HG03045 (cell line): ENCODE measurements around the gene TNNT3.
"Not testable (repeated sequence)": the region's sequence is repeated elsewhere in the genome, so short reads cannot be mapped to it uniquely, and the experiment has no call there.

Experiments used
- ATAC-seq: cut with Tn5 transposase; IDR thresholded peaks from one replicate; pipeline ENCODE4 v1.9.1; 2021; ENCODE audit warnings: mild to moderate bottlenecking, moderate library complexity; ENCODE audit not compliant: unreplicated experiment

The TNNT3 gene

DNA sequence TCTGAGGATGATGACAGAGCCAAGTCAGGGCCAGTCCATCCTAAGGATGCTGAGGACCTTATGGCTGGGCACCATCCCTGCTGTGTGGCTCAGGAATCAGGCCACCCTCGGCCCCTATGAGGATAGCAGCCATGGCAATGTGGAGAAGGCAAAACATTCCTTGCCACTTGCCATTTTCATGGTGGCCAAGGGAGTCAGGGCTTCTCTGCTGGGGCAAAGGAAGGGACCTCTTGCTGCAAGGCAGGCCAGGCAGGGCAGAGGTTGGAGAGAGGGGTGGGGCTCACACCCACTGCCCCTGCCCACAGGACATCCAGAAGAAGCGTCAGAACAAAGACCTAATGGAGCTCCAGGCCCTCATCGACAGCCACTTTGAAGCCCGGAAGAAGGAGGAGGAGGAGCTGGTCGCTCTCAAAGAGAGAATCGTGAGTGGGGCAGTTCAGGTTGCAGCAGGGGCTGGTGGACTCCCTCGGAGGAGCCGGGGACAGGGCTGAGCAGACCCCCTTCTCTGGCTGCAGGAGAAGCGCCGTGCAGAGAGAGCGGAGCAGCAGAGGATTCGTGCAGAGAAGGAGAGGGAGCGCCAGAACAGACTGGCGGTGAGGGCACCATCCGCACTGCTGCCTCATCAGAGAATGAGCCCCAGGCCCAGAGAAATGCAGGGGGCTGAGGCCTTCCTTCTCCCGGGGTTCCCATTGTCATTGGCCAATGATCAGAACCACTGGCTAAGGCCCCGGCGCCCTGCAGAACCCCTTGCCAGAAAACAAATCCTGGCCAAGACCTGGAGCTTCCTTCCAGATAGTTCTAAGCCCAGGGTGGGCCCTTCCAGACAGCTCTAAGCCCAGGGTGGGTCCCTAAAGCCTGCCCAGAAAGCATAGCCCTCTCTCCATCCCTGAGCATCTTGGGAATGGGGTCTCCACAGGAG lies 14.2 kb downstream of the TNNT3 start:
- no peak for ATAC-seq

DNA sequence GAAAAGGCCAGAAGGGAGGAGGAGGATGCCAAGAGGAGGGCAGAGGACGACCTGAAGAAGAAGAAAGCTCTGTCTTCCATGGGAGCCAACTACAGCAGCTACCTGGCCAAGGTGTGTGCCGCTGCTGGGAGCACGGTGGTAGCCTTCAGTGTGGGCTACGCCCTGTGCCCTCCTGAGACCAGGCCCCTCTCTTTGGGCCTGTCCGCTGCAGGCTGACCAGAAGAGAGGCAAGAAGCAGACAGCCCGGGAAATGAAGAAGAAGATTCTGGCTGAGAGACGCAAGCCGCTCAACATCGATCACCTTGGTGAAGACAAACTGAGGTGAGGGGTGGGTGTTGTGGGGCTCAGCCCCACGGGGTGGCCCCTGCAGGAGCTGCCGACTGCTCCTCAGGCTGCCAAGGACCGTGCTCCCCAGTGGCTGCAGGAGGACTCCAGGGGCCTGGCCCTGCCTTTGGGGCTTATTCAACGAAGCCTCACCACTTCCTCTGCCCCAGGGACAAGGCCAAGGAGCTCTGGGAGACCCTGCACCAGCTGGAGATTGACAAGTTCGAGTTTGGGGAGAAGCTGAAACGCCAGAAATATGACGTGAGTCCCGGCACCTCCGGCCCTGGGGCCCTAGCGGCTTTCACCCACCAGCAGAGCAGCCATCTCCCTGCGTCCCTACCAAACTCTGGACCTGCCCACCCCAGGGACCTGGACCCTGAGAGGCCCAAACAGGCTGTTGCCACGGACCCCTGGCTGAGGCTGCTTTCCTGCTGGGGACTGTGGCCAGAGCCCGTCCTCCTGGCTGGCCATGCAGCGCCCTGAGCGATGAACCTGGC lies 15.0 kb downstream of the TNNT3 start:
- ATAC-seq: no peak

DNA sequence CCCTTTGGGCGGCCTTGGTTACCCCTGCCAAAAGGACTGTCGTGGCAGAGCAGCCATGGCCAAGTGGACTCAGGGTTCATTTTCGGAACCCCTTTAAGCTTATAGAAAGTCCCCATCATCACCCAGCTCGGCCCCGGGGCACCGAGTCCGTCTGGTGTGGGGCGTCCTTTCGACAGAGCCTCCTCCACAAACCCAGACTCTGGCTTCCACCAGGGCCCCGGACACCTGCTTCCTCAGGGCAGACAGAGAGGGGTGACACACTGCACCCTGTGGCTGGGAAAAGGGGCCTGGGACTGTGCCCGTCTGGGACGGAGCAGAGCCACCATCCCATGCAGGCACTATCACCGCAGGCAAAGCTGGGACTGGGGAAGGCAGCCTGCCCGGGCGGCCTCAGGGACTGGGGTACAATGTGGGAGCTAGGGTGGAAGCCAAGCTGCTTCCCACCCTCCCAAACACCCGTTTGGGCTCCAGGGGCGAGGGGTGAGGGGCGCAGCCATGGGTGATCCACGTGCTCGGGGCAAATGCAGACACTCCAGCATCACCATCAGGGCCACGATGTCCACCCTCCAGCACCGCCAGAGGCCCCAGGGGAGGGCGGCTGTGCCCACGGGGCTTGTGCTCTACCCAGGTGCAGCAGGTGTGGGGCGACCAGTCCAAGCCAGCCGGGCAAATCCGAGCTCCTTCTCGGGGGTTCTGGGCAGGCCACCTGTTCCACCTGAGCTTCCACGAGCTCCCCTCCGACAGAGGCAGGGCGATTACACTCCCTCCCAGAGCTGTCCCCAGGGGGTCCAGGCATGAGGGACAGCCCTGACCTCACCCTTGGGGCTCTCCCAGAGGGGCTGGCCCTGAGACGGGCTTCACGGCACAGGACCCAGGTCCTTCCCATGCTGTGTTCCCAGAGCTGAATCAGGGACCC lies 15.9 kb downstream of the TNNT3 start:
- ATAC-seq: no peak

DNA sequence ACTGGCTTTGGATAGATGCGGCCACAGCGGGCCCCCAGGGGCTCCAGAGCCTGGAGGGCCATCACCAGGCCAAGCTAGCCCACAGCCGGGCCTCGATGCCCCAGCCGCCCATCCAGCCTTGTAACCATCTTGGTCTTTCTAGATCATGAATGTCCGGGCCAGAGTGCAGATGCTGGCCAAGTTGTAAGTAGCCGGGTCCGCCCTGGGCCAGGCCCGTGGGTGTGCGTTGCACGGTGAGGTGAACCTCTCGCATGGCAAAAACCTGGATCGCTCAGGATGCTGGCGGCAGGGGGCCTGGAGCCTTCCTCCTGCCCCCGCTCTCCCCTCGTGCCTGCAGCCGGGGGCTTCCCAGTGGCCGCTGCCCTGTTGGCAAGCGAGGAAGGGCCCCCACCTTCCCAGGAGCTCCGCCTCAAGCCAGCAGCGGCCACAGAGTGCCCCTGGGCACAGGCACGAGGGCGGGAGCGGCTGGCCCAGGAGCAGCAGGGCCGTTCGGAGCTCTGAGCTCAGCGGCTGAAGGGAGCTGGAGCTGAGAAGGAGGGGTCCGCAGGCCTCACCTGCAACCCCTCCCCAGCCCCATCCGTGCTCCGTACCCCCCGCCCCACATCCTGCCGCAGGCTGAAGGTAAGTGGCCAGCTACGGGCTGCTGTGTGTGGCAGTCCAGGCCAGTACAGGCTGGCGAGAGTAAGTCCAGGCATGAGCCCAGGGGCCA lies 16.7 kb downstream of the TNNT3 start:
- ATAC-seq: no peak

DNA sequence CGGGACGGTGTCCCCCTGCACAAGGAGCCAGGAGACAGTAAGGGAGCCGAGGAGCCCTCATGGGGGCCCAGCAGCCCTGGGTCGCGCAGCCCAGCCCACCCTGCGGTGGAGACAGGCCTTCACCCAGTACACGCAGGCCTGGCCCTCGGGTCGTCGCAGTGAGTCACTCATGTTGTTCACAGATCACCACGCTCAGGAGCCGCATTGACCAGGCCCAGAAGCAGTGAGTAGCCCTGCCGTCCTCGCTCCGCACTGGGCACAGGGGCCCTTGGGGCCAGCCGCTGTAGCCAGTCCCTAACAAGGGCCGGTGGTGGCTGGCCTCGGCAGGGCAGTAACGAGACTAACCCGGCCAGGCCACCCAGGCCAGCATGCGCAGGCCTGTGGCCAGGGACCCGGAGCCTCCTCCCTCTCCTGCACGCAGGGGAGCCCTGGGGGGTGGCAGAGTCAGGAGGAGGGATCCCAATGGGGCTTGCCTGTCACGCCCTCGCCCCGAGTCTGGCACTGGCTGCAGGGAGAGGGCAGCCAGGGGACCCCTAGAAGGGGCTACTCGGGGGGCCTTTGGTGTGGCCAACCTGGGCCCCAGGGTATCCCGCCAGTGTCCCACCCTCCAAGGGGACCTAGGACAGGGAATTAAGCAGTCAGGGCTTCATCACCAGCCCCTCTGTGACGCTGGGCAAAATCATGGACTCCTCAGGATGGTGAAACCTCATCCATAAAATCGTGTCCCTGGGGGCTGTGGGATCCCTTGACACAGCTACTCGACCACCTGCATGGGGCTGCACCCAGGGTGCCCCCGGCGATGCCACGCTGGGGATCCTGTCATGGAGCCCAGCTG lies 17.5 kb downstream of the TNNT3 start:
- no peak for ATAC-seq

DNA sequence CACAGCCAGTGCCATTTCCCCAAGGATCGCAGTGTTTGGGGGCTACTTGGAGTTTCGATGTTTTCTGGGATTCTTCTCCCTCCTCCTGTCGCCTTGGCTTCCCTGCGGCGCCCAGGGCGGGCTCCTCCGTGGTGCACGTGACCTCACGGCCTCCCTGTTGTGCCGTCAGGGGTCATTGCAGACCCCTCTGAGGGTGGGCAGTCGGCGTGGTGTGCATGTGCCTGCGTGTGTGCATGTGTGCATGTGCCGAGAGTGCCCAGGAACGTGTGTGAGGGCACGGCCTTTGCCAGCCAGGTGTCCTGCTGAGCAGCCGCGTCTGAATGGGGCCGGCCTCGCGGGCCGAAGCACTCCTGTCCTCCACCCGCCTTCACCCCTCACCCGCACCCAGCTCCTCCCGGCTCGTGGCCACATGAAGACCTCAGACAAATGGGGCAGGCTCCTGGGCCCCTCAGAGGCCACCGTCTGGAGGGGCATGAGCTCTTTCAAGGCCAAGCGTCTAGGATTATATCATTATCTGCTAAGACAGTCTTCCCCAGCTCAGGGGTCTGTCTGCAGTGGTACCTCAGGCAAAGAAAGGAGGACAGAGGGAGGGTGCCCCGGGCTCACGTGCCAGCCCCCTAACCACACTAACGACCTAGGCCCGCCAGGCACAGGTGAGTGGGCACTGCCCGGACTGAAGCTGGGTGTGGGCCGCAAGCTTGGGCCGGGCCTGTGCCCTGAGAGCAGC lies 18.3 kb downstream of the TNNT3 start:
- no peak for ATAC-seq

DNA sequence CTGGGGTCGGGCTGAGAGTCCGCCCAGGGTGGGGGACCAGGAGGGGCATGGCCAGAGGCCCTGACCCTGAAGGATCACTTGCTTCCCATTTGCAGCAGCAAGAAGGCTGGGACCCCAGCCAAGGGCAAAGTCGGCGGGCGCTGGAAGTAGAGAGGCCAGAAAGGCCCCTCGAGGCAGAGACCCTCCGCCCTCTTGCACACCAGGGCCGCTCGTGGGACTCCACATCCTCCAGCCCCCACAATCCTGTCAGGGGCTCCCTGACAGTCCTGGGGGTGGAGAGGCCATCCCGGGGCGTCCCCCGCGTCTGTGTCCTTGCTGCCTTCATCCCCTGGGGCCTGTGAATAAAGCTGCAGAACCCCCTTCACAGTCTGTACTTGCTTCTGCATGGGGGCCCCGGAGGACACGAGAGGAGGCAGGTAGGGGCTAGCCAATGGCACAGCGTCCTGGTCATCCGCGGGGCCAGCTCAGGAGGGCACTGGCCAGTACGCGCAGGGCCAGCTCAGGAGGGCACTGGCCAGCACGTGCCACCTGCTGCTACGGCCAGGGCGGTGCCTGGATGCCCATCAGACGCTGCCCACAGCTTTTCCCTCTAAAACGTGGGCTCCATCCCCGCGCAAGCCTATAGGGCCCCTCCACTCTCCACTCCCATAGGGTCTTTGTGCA lies 19.0 kb downstream of the TNNT3 start:
- no peak for ATAC-seq

DNA sequence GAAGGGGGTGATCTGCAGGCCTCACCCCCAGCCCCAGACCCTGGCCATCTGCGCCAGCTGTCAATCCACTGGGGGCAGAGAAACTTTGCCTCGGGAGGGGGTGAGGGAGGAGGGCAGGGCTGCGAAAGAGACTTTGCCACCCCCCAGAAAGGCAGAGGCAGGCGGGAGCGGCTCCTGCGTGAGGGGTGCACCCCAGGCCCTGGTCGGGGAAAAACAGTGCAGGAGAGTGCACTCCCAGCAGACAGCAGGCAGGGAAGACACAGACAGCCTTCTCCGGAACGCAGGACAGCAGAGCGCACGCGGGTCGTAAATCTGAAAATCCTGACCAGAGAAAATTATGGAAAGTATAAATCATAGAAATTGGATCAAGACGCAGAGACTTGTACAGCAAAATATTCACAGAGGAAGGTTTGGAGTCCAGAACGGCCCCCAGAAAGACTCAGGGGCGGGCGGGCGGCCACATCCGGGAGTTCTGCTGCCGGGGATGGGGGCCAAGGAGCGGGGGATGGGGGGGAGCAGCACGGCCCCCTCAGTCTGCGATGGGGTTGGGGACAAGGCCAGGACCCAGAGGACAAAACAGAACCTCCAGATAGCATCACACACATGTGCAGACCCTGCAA lies 19.6 kb downstream of the TNNT3 start:
- ATAC-seq: no peak

DNA sequence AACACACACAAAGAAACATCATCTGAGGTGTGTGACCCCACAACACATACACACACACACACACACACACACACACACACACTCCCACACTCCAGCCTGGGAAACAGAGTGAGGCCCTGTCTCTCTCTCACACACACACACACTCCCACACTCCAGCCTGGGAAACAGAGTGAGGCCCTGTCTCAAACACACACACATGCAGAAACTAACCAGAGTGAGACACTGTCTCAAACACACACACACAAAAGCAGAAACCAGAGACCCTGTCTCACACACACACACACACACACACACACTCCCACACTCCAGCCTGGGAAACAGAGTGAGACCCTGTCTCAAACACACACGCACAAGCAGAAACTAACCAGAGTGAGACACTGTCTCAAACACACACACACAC lies 20.3 kb downstream of the TNNT3 start:
- not testable (repeated sequence) for ATAC-seq

DNA sequence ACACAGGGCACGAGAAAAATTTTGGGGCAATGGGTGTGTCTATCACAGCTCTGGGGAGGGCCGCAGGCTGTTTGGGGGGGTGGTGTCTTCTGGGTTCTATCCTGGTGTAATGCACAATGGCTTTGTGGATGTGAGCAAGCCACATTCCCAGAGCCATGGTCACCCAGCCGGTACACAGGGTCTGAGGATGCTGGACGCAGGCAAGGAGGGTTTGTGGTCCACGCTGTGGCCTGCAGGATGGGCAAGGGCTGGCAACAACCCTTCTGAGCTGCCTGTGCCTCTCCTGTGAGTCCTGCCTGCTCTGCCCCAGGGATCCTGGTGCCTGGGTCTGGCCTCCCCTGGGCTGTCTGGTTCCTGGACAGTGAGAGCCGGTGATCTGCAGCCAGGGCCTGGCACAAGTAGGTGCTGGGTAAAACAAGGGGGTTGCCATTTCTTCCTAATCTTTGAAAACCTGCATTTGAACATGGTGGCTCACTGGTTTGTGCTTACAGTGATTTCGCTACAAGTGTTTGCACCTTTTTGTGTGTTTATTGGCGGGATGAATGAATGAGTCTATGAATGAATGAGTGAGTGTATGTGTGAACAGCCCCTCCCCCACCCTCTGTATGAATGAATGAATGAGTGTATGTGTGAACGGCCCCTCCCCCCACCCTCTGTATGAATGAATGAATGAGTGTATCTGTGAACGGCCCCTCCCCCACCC lies 23.2 kb downstream of the TNNT3 start:
- no peak for ATAC-seq

DNA sequence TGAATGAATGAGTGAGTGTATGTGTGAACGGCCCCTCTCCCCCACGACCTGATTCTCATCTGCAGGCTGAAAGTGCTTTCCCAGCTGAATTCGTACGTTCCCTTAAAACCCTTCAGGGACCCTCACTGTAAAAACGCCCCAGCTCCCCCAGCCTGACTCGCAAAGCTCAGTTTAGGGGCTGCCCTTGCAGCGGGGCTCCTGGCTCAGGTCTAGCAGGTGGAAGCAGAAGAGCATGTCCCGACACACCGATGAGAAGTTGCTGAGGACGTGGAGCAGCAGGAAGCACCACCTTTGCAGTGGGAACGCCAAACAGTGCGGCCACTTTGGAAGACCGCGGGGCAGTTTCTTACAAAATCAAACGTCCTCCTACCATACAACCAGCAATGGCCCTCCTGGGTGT lies 24.1 kb downstream of the TNNT3 start:
- ATAC-seq: no peak

DNA sequence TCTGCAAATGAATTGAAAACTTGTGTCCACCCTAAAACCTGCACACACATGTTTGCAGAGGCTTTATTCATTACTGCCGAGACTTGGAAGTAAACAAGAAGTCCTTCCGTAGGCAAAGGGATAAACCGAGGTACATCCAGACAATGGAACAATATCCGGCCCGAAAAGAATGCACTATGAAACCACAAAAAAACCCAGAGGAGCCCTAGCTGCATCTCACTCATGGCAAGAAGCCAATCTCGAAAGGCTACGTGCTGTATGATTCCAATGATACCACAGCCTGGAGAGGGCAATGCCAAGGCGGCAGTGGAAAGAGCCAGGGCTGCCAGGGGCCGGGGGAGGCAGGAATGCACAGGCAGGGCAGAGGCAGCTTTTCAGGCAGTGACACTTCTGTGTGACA lies 24.5 kb downstream of the TNNT3 start:
- ATAC-seq: no peak

DNA sequence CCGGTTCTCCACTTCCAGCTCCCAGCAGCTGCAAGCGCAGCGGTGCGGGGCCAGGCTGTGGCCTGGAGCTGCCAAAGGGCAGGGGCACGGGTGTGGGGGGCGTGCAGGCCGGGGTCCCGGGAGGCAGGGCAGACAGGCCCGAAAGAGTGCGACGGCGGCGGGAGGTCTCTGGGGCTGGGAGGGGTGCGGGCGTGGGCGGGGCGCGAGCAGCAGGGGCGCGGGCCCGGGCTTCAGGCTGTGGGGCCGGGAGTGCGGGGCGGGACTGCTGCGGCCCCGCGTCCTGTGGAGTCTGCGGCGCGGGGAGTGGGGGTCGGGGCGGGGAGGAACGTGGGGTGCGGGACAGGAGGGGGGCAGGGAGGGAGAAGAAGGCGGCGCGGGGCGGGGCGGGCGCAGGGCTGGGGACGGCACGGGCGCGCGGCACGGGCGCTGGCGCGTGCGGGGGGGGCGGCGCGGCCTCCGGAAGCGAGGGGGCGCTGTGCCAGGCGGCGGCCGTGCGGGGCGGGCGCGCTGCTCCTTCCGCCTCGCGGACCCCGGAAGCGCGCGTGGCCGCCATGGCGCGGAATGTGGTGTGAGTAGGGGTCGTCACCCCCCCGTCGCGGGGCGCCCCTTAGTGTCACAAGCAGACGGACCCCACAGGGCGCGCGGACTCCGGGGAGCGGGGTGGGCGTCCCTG lies 27.4 kb downstream of the TNNT3 start, which contains the start of gene MRPL23:
TSS of gene MRPL23 (plus strand) at position 521 of the 673 bp plus-strand sequence. CDS start at position 552, 31 bp downstream.
- no peak for ATAC-seq

DNA sequence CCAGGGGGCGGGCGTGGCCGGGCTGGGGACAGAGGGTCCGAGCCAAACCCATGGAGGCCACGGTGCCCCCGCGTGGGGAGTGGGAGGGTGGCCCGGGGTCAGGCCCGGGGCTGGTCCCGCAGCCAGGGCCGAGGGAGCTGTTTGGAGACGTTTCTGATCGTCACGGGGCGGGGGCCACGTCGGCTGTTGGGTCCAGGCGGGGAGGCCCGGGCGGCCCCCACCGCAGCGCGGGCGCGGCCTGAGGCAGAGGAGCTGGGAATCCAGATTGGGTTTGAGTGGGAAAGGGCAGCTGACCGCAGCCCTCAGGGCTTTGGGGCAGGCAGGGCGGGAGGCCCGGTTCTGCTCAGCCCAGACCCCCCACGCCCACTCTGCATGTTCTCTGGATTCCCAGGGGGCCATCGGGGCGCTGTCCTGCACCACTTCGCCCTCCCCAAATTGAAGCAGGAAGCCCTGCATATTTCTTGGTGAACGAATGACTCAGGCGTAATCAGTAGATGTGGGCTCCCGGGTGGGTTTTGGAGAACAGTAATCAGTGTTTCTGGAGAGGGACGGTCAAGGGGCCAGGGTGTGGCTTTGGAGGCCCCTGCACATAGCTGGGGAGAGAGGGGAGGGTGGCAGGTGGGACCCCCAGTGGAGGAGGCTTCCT lies 28.2 kb downstream of the TNNT3 start:
- no peak for ATAC-seq

DNA sequence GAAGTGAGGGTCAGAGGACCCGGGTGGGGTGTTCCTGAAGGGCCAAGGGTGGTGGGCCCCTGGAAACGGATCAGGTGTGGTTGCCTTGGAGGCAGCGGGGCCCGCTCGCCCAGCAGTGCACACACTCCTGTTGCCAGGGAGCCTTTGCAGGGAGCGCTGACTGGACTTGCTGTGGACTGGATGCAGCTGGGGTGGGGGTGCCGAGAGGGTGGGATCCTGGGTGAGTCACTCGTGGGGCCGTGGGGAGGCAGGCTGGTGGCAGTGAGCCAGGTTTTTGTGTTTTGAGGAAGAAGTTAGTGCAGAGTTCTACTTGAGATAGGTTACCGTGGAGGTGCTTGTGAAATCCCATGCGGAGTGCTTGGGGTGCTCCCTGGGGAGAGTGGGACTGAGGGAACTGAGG lies 28.9 kb downstream of the TNNT3 start:
- ATAC-seq: no peak

DNA sequence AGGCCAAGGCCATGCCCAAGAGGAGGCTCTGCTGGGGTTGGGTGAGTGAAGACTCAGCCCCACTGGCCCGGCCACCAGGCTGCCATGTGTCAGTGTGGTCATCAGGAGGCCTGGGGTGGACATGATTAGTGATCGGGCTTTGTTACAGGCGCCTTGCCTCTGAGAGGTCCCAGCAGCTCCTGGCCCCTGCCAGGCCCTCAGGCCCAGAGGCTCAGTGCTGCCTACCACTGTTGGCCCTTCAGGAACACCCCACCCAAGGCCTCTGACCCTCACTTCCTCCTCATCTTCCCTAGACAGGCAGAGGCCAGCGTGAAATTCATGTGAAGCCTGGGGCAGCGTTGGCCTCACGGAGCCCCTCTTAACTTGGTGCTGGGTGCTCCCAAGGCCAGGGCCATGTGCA lies 29.8 kb downstream of the TNNT3 start:
- ATAC-seq: no peak
